Activated CD4-positive, alpha-beta T cell treated with anti-CD3 and anti-CD28 coated beads, Interleukin-2, amount 10 ng/mL, durations not matched to agents 7 days and 5 days (primary cell): ENCODE data around the gene SAMD13. TPM values are rescaled to one million over a fixed set of nuclear protein-coding genes. Genes with fewer than 3 reads are reported as not detected.
A peak's percentile ranks its signal among the peaks of the same experiment; 100 is the strongest.

Experiments used
- CTCF ChIA-PET: fragments of 350-600 bp; sonication (Branson Sonifier 250); formaldehyde crosslinking; loops from one replicate; lab custom pipeline; 2021; ENCODE audit warnings: antibody characterized with exemption; lab: Charles Lee
- POLR2A ChIA-PET: fragments of 350-600 bp; sonication (Branson Sonifier 250); formaldehyde crosslinking; loops from one replicate; lab custom pipeline; 2021; ENCODE audit warnings: antibody characterized with exemption; lab: Charles Lee
- DNase-seq: peaks from one replicate; pipeline ENCODE4 v3.0.0-alpha.2; 2020
- H3K27ac Mint-ChIP-seq: one replicate; pipeline ENCODE4 v1.8.0; 2021; ENCODE audit warnings: mild to moderate bottlenecking, moderate library complexity, mixed read lengths
- H3K27me3 Mint-ChIP-seq: one replicate; pipeline ENCODE4 v1.8.0; 2021; ENCODE audit warnings: mixed read lengths
- H3K36me3 Mint-ChIP-seq: one replicate; pipeline ENCODE4 v1.8.0; 2021; ENCODE audit warnings: low read depth, mixed read lengths
- H3K4me1 Mint-ChIP-seq: one replicate; pipeline ENCODE4 v1.8.0; 2021; ENCODE audit warnings: mixed read lengths
- H3K4me3 Mint-ChIP-seq: one replicate; pipeline ENCODE4 v1.8.0; 2021; ENCODE audit warnings: mild to moderate bottlenecking, moderate library complexity, mixed read lengths
- H3K9me3 Mint-ChIP-seq: one replicate; pipeline ENCODE4 v1.8.0; 2021; ENCODE audit warnings: mixed read lengths
- total RNA-seq, 2 experiments: library from RNA; stranded (reverse); gene quantifications; one replicate each; pipeline ENCODE4 v1.2.3, GENCODE V29; 2021

Gene SAMD13
- total RNA-seq, 2 experiments from 2014 or later = 0.15 to 0.23 TPM

- DNase-seq = no peak
- Mint-ChIP-seq H3K27me3 (peaks cover 4% of the 10 kb centered on the region), H3K9me3 (peaks cover 18% of the 10 kb centered on the region), H3K36me3 (peaks cover 4% of the 10 kb centered on the region), H3K4me3 (no peak overlapping the region), H3K27ac (no peak overlapping the region), H3K4me1 (no peaks in the 10 kb centered on the region)
- CTCF ChIA-PET = no interaction called here
- POLR2A ChIA-PET = no interaction called here
Measured at GRCh38 chr1:84291882-84292655, 9.4 kb upstream of the SAMD13 start.

- Mint-ChIP-seq H3K27ac (no peak overlapping the region), H3K9me3 (peaks cover 6% of the 10 kb centered on the region), H3K27me3 (peaks cover 4% of the 10 kb centered on the region), H3K4me3 (no peak overlapping the region), H3K4me1 (peaks cover 8% of the 10 kb centered on the region), H3K36me3 (peaks cover 2% of the 10 kb centered on the region)
- POLR2A ChIA-PET = no interaction called here
- DNase-seq = no peak
- CTCF ChIA-PET = interaction anchor here (0.6 to 0.7 kb wide), 2 partner anchors 11 to 329 kb away, joined by 3 read pairs; no protein-coding TSS in a partner anchor
Measured at GRCh38 chr1:84293766-84294165, 7.7 kb upstream of the SAMD13 start.

GRCh38 chr1:84294751-84295150 is 6.8 kb upstream of the SAMD13 start:
- peaks cover 14% of the 10 kb centered on the region for H3K4me1 Mint-ChIP-seq
- H3K27me3 Mint-ChIP-seq = peaks cover 7% of the 10 kb centered on the region
- ChIA-PET POLR2A (no interaction called here), CTCF (interaction anchor here (0.6 to 0.7 kb wide), 2 partner anchors 12 to 328 kb away, joined by 3 read pairs; no protein-coding TSS in a partner anchor)
- H3K27ac Mint-ChIP-seq = no peak overlapping the region
- peaks cover 2% of the 10 kb centered on the region for H3K36me3 Mint-ChIP-seq
- no peaks in the 10 kb centered on the region for H3K9me3 Mint-ChIP-seq
- DNase-seq = no peak
- H3K4me3 Mint-ChIP-seq = no peak overlapping the region

GRCh38 chr1:84297546-84298244 is 3.8 kb upstream of the SAMD13 start:
- peak overlapping the region; percentile 77 for H3K4me3 Mint-ChIP-seq
- H3K27me3 Mint-ChIP-seq = peaks cover 6% of the 10 kb centered on the region
- peaks cover 38% of the 10 kb centered on the region for H3K4me1 Mint-ChIP-seq
- H3K27ac Mint-ChIP-seq = peak overlapping the region; percentile 80
- peaks cover 2% of the 10 kb centered on the region for H3K36me3 Mint-ChIP-seq
- ChIA-PET POLR2A (no interaction called here), CTCF (no interaction called here)
- DNase-seq = no peak
- H3K9me3 Mint-ChIP-seq = no peaks in the 10 kb centered on the region

- H3K27ac Mint-ChIP-seq = peak overlapping the region; percentile 80
- H3K4me1 Mint-ChIP-seq = peaks cover 44% of the 10 kb centered on the region
- no peaks in the 10 kb centered on the region for H3K9me3 Mint-ChIP-seq
- peak overlapping the region; percentile 77 for H3K4me3 Mint-ChIP-seq
- ChIA-PET CTCF (no interaction called here), POLR2A (no interaction called here)
- H3K27me3 Mint-ChIP-seq = peaks cover 6% of the 10 kb centered on the region
- peak; percentile 53 for DNase-seq
- H3K36me3 Mint-ChIP-seq = peaks cover 2% of the 10 kb centered on the region
Measured at GRCh38 chr1:84298328-84298683, 3.2 kb upstream of the SAMD13 start.

- Mint-ChIP-seq H3K27me3 (peaks cover 6% of the 10 kb centered on the region), H3K4me1 (peaks cover 47% of the 10 kb centered on the region), H3K9me3 (no peaks in the 10 kb centered on the region), H3K27ac (peak overlapping the region; percentile 89), H3K4me3 (peak overlapping the region; percentile 77), H3K36me3 (peaks cover 2% of the 10 kb centered on the region)
- DNase-seq = peak; percentile 28
- ChIA-PET POLR2A (no interaction called here), CTCF (no interaction called here)
Measured at GRCh38 chr1:84298684-84299535, 2.6 kb upstream of the SAMD13 start.

- CTCF ChIA-PET = no interaction called here
- peak overlapping the region; percentile 77 for H3K4me3 Mint-ChIP-seq
- peaks cover 6% of the 10 kb centered on the region for H3K27me3 Mint-ChIP-seq
- H3K27ac Mint-ChIP-seq = peak overlapping the region; percentile 89
- H3K4me1 Mint-ChIP-seq = peaks cover 50% of the 10 kb centered on the region
- H3K9me3 Mint-ChIP-seq = no peaks in the 10 kb centered on the region
- no peak for DNase-seq
- POLR2A ChIA-PET = no interaction called here
- peaks cover 2% of the 10 kb centered on the region for H3K36me3 Mint-ChIP-seq
Measured at GRCh38 chr1:84299536-84300170, 1.9 kb upstream of the SAMD13 start.

- POLR2A ChIA-PET = no interaction called here
- no peaks in the 10 kb centered on the region for H3K36me3 Mint-ChIP-seq
- CTCF ChIA-PET = no interaction called here
Measured at GRCh38 chr1:84300501-84300900, 1.0 kb upstream of the SAMD13 start.

GRCh38 chr1:84301785-84302385 is 377 bp downstream of the SAMD13 start:
- Mint-ChIP-seq H3K36me3 (peaks cover 1% of the 10 kb centered on the region), H3K9me3 (no peaks in the 10 kb centered on the region), H3K4me3 (peak overlapping the region; percentile 68), H3K27ac (peak overlapping the region; percentile 47), H3K4me1 (peaks cover 50% of the 10 kb centered on the region), H3K27me3 (peaks cover 6% of the 10 kb centered on the region)
- no peak for DNase-seq
- CTCF ChIA-PET = interaction anchor here (0.6 to 1.0 kb wide), 6 partner anchors 9 to 1767 kb away, joined by 3 to 7 read pairs (median 4); no protein-coding TSS in a partner anchor
- POLR2A ChIA-PET = interaction anchor here (1.0 kb wide), 1 partner anchor 158 kb away, joined by 4 read pairs; the partner anchor contains the start of gene PRKACB

More at GRCh38 chr1:84300501-84300900, 1.0 kb upstream of the SAMD13 start:
- Mint-ChIP-seq H3K9me3 (no peaks in the 10 kb centered on the region), H3K4me3 (no peak overlapping the region), H3K4me1 (peaks cover 50% of the 10 kb centered on the region), H3K27ac (no peak overlapping the region), H3K27me3 (peaks cover 6% of the 10 kb centered on the region)
- DNase-seq = no peak

GRCh38 chr1:84303314-84303830 is 1.9 kb downstream of the SAMD13 start:
- Mint-ChIP-seq H3K9me3 (no peaks in the 10 kb centered on the region), H3K36me3 (peaks cover 3% of the 10 kb centered on the region), H3K27me3 (peaks cover 6% of the 10 kb centered on the region), H3K4me1 (peaks cover 41% of the 10 kb centered on the region), H3K4me3 (peak overlapping the region; percentile 68), H3K27ac (peak overlapping the region; percentile 77)
- ChIA-PET POLR2A (interaction anchor here (0.7 kb wide), 1 partner anchor 159 kb away, joined by 6 read pairs; no protein-coding TSS in a partner anchor), CTCF (no interaction called here)
- DNase-seq = no peak

GRCh38 chr1:84307398-84307797 is 5.9 kb downstream of the SAMD13 start:
- peaks cover 1% of the 10 kb centered on the region for H3K27me3 Mint-ChIP-seq
- no peak for DNase-seq
- CTCF ChIA-PET = no interaction called here
- no peak overlapping the region for H3K27ac Mint-ChIP-seq
- POLR2A ChIA-PET = no interaction called here
- H3K9me3 Mint-ChIP-seq = no peaks in the 10 kb centered on the region
- H3K4me1 Mint-ChIP-seq = peaks cover 15% of the 10 kb centered on the region
- peaks cover 3% of the 10 kb centered on the region for H3K36me3 Mint-ChIP-seq
- H3K4me3 Mint-ChIP-seq = no peak overlapping the region
